Measurements from ENCODE around the gene UBE2G2.
"Not testable (repeated sequence)": the region's sequence is repeated elsewhere in the genome, so short reads cannot be mapped to it uniquely, and the experiment has no call there.

UBE2G2 gene

GRCh38 chr21:44835647-44835973, 34.0 kb upstream of the UBE2G2 start:
- DNase-seq, result no peak

GRCh38 chr21:44834951-44835646, 33.5 kb upstream of the UBE2G2 start:
- no peak for DNase-seq

- DNase-seq, result no peak
These were observed 32.8 kb upstream of the UBE2G2 start for GRCh38 chr21:44834231-44834950.

GRCh38 chr21:44833663-44834062, 32.0 kb upstream of the UBE2G2 start:
- no peak for DNase-seq

GRCh38 chr21:44832516-44833255, 31.1 kb upstream of the UBE2G2 start:
- not testable (repeated sequence) for DNase-seq

GRCh38 chr21:44831227-44831860, 29.7 kb upstream of the UBE2G2 start:
- no peak for DNase-seq

- no peak for DNase-seq
These were observed 28.0 kb upstream of the UBE2G2 start for GRCh38 chr21:44829507-44830092.

GRCh38 chr21:44828362-44829056, 26.9 kb upstream of the UBE2G2 start:
- DNase-seq, result no peak

GRCh38 chr21:44823179-44823660, 21.6 kb upstream of the UBE2G2 start:
- DNase-seq, result no peak

- DNase-seq, result no peak
These were observed 21.0 kb upstream of the UBE2G2 start for GRCh38 chr21:44822484-44823178.

GRCh38 chr21:44820851-44821250, 19.2 kb upstream of the UBE2G2 start:
- peak; percentile 50 for DNase-seq

- no peak for DNase-seq
These were observed 17.9 kb upstream of the UBE2G2 start for GRCh38 chr21:44819283-44820243.

GRCh38 chr21:44818640-44819011, 17.0 kb upstream of the UBE2G2 start:
- no peak for DNase-seq

- DNase-seq, result peak; percentile 80
These were observed 16.5 kb upstream of the UBE2G2 start, which contains the start of gene SUMO3 for GRCh38 chr21:44817914-44818639. Gene SUMO3, minus strand, starts transcription at chr21:44818062. Its CDS starts 94 bp downstream, at chr21:44817968.

- peak; percentile 85 for DNase-seq
These were observed 15.9 kb upstream of the UBE2G2 start for GRCh38 chr21:44817506-44817880.

GRCh38 chr21:44816761-44817505, 15.3 kb upstream of the UBE2G2 start:
- no peak for DNase-seq

- DNase-seq, result no peak
These were observed 14.4 kb upstream of the UBE2G2 start for GRCh38 chr21:44815852-44816628.

- DNase-seq, result no peak
These were observed 13.6 kb upstream of the UBE2G2 start for GRCh38 chr21:44815225-44815624.
